ENCODE results near the gene ALDH1A2.
A peak's percentile ranks its signal among the peaks of the same experiment; 100 is the strongest.
"Not testable (repeated sequence)": the region's sequence is repeated elsewhere in the genome, so short reads cannot be mapped to it uniquely, and the experiment has no call there.

Gene ALDH1A2

GRCh38 chr15:58065445-58066041, at the start of gene ALDH1A2:
TSS of gene ALDH1A2 (minus strand) at chr15:58065711. CDS start at chr15:58065650, 61 bp downstream.
- DNase-seq, result peak in 1 of 2 donors; percentile 1

GRCh38 chr15:58114812-58115211, 49.3 kb upstream of the ALDH1A2 start:
- no peak for DNase-seq

GRCh38 chr15:58114388-58114787, 48.9 kb upstream of the ALDH1A2 start:
- no peak for DNase-seq

- not testable (repeated sequence) for DNase-seq
These were observed 47.8 kb upstream of the ALDH1A2 start for GRCh38 chr15:58113358-58113757.

GRCh38 chr15:58111718-58112104, 46.2 kb upstream of the ALDH1A2 start:
- no peak for DNase-seq

GRCh38 chr15:58110999-58111717, 45.6 kb upstream of the ALDH1A2 start:
- no peak for DNase-seq

GRCh38 chr15:58109419-58109818, 43.9 kb upstream of the ALDH1A2 start:
- no peak for DNase-seq

- DNase-seq, result no peak
These were observed 42.6 kb upstream of the ALDH1A2 start for GRCh38 chr15:58108117-58108516.

GRCh38 chr15:58103482-58103881, 38.0 kb upstream of the ALDH1A2 start:
- no peak for DNase-seq

- DNase-seq, result no peak
These were observed 31.1 kb upstream of the ALDH1A2 start for GRCh38 chr15:58096529-58097084.

- no peak for DNase-seq
These were observed 29.9 kb upstream of the ALDH1A2 start for GRCh38 chr15:58095415-58095814.

- DNase-seq, result no peak
These were observed 22.4 kb upstream of the ALDH1A2 start for GRCh38 chr15:58087871-58088270.

GRCh38 chr15:58086491-58086890, 21.0 kb upstream of the ALDH1A2 start:
- DNase-seq, result no peak

- no peak for DNase-seq
These were observed 18.0 kb upstream of the ALDH1A2 start for GRCh38 chr15:58083526-58083925.

GRCh38 chr15:58081891-58082290, 16.4 kb upstream of the ALDH1A2 start:
- DNase-seq, result no peak

GRCh38 chr15:58081456-58081855, 15.9 kb upstream of the ALDH1A2 start:
- DNase-seq, result no peak

- DNase-seq, result not testable (repeated sequence)
These were observed 15.4 kb upstream of the ALDH1A2 start for GRCh38 chr15:58080959-58081358.

GRCh38 chr15:58080398-58080797, 14.9 kb upstream of the ALDH1A2 start:
- DNase-seq, result no peak

GRCh38 chr15:58078591-58078990, 13.1 kb upstream of the ALDH1A2 start:
- no peak for DNase-seq

GRCh38 chr15:58077427-58077826, 11.9 kb upstream of the ALDH1A2 start:
- no peak for DNase-seq

GRCh38 chr15:58074452-58074851, 8.9 kb upstream of the ALDH1A2 start:
- no peak for DNase-seq

- DNase-seq, result peak in 1 of 2 donors; percentile 13
These were observed 5.4 kb upstream of the ALDH1A2 start for GRCh38 chr15:58070801-58071418.

GRCh38 chr15:58069008-58069407, 3.5 kb upstream of the ALDH1A2 start:
- no peak for DNase-seq
